Fibroblast of villous mesenchyme (primary cell): ENCODE results near the gene N4BP2L1. TPM values are rescaled to one million over a fixed set of nuclear protein-coding genes. Genes with fewer than 3 reads are reported as not detected.
A peak's percentile ranks its signal among the peaks of the same experiment; 100 is the strongest.
"Not testable (repeated sequence)": the region's sequence is repeated elsewhere in the genome, so short reads cannot be mapped to it uniquely, and the experiment has no call there.

Source experiments
- DNase-seq: peaks from one replicate; pipeline ENCODE4 v3.0.0-alpha.2; 2010; ENCODE audit warnings: low read depth
- H3K4me3 ChIP-seq: 2 replicates; pipeline ENCODE4 v1.5.1; 2011; ENCODE audit warnings: low read depth, mild to moderate bottlenecking, low read length
- total RNA-seq: library from RNA; depleted of rRNA; stranded (reverse); fragments of >200 nt; gene quantifications from 2 replicates; pipeline ENCODE4 v1.2.3, GENCODE V29; 2012
- TF ChIP-seq, protein P1 (sequence below): IDR thresholded peaks from 2 replicates; pipeline ENCODE4 v1.5.1; 2012; ENCODE audit warnings: low read depth, mild to moderate bottlenecking, low read length; ENCODE audit not compliant: insufficient read depth

N4BP2L1 gene
- total RNA-seq, 1 donor: 1.7 TPM

- TF ChIP-seq, protein P1, sequence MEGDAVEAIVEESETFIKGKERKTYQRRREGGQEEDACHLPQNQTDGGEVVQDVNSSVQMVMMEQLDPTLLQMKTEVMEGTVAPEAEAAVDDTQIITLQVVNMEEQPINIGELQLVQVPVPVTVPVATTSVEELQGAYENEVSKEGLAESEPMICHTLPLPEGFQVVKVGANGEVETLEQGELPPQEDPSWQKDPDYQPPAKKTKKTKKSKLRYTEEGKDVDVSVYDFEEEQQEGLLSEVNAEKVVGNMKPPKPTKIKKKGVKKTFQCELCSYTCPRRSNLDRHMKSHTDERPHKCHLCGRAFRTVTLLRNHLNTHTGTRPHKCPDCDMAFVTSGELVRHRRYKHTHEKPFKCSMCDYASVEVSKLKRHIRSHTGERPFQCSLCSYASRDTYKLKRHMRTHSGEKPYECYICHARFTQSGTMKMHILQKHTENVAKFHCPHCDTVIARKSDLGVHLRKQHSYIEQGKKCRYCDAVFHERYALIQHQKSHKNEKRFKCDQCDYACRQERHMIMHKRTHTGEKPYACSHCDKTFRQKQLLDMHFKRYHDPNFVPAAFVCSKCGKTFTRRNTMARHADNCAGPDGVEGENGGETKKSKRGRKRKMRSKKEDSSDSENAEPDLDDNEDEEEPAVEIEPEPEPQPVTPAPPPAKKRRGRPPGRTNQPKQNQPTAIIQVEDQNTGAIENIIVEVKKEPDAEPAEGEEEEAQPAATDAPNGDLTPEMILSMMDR: no peak
- DNase-seq: no peak
- no peak overlapping the region for H3K4me3 ChIP-seq
Observed at GRCh38 chr13:32383836-32384618, 43.9 kb downstream of the N4BP2L1 start.

- H3K4me3 ChIP-seq: no peak overlapping the region
- peak; percentile 47 for DNase-seq
- TF ChIP-seq, protein P1: peak; percentile 65
Observed at GRCh38 chr13:32381539-32381938, 46.4 kb downstream of the N4BP2L1 start.

GRCh38 chr13:32378012-32378411 lies 49.9 kb downstream of the N4BP2L1 start:
- TF ChIP-seq, protein P1: no peak
- no peak overlapping the region for H3K4me3 ChIP-seq
- no peak for DNase-seq

DNA sequence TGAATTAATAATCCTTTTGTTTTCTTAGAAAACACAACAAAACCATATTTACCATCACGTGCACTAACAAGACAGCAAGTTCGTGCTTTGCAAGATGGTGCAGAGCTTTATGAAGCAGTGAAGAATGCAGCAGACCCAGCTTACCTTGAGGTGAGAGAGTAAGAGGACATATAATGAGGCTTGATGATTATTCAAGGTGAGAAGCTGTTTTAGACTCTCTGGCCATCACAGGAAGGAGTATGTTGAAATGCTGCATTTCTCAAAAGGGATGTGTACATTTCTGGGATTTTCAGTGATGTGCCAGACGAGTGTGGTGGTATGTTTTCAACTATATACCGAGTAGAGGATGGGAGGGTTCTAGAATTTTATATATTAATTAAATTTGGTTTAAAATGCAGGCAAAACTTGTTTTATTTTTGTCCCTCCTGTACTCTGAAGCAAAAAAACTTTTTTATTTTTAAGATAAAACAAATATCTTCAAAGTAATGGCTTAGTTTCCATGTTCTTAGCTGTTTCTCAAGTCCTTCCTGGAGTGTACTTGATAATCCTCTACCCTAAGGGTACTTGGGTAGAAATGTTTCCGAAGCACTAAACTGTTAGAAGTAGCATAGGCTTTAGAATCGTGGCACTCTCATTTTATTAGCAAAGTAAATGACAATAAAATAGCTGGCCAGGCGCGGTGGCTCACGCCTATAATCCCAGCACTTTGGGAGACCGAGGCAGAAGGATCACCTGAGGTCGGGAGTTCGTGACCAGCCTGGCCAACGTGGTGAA lies 51.1 kb downstream of the N4BP2L1 start:
- TF ChIP-seq, protein P1: no peak
- no peak for DNase-seq
- H3K4me3 ChIP-seq: no peak overlapping the region

DNA sequence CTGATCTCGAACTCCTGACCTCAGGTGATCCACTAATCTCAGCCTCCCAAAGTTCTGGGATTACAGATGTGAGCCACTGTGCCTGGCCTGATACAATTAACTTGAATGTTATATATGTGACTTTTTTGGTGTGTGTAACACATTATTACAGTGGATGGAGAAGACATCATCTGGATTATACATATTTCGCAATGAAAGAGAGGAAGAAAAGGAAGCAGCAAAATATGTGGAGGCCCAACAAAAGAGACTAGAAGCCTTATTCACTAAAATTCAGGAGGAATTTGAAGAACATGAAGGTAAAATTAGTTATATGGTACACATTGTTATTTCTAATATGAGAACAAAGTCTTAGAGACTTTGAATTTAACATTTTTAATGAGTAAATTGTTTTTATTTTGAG lies 57.1 kb downstream of the N4BP2L1 start:
- TF ChIP-seq, protein P1: no peak
- no peak overlapping the region for H3K4me3 ChIP-seq
- DNase-seq: no peak

- no peak overlapping the region for H3K4me3 ChIP-seq
- DNase-seq: peak; percentile 5
- TF ChIP-seq, protein P1: no peak
Observed at GRCh38 chr13:32362574-32362973, 65.4 kb downstream of the N4BP2L1 start.

GRCh38 chr13:32355935-32356334 lies 72.0 kb downstream of the N4BP2L1 start:
- DNase-seq, H3K4me3 ChIP-seq: not testable (repeated sequence)
